Activated CD4-positive, alpha-beta T cell treated with anti-CD3 and anti-CD28 coated beads for 36 hours (primary cell): ENCODE data around the gene FLNB. TPM values are rescaled to one million over a fixed set of nuclear protein-coding genes. Genes with fewer than 3 reads are reported as not detected.

ENCODE experiments used
- ATAC-seq: fragments of 200-7000 bp; cut with Tn5 transposase; one replicate; pipeline ENCODE4 v1.10.0; 2021; ENCODE audit warnings: mild to moderate bottlenecking, moderate library complexity
- CTCF ChIA-PET: fragments of 350-600 bp; sonication (Branson Sonifier 250); formaldehyde crosslinking; loops from one replicate; lab custom pipeline; 2021; ENCODE audit warnings: antibody characterized with exemption; lab: Charles Lee
- POLR2A ChIA-PET: fragments of 350-600 bp; sonication (Branson Sonifier 250); formaldehyde crosslinking; loops from one replicate; lab custom pipeline; 2021; ENCODE audit warnings: antibody characterized with exemption, inconsistent platforms; lab: Charles Lee
- DNase-seq: peaks from one replicate; pipeline ENCODE4 v3.0.0-alpha.2; 2020
- H3K27ac Mint-ChIP-seq: one replicate; pipeline ENCODE4 v1.8.0; 2021; ENCODE audit warnings: mixed read lengths
- H3K27me3 Mint-ChIP-seq: one replicate; pipeline ENCODE4 v1.8.0; 2021; ENCODE audit warnings: mixed read lengths
- H3K36me3 Mint-ChIP-seq: one replicate; pipeline ENCODE4 v1.8.0; 2021; ENCODE audit warnings: low read depth, mixed read lengths
- H3K4me1 Mint-ChIP-seq: one replicate; pipeline ENCODE4 v1.8.0; 2021; ENCODE audit warnings: mixed read lengths
- H3K4me3 Mint-ChIP-seq: one replicate; pipeline ENCODE4 v1.8.0; 2021; ENCODE audit warnings: mild to moderate bottlenecking, moderate library complexity, mixed read lengths
- H3K9me3 Mint-ChIP-seq: one replicate; pipeline ENCODE4 v1.8.0; 2021; ENCODE audit warnings: low read depth, mixed read lengths
- intact Hi-C, 2 experiments: fragments of 100-400 bp; cut with DNase I in 1 of 2; cut with micrococcal nuclease in 1 of 2; formaldehyde crosslinking; loops; one replicate each; pipeline versions ENCODE4 v1.14.2 to v1.15.1; 2022 to 2024; cut with DNase I, micrococcal nuclease
- total RNA-seq, 2 experiments: library from RNA; stranded (reverse); gene quantifications; one replicate each; pipeline ENCODE4 v1.2.3, GENCODE V29; 2021

The FLNB gene
- total RNA-seq, 2 experiments from 2014 or later, result 25.4 to 29.1 TPM

- Mint-ChIP-seq H3K27me3 (no peaks in the 10 kb centered on the region), H3K9me3 (no peaks in the 10 kb centered on the region), H3K36me3 (peaks cover 15% of the 10 kb centered on the region), H3K4me1 (peaks cover 4% of the 10 kb centered on the region), H3K4me3 (no peak overlapping the region), H3K27ac (no peak overlapping the region)
- ATAC-seq, result no peak
- DNase-seq, result no peak
- intact Hi-C loops, result no loop called here
- POLR2A ChIA-PET, result no interaction called here
- CTCF ChIA-PET, result interaction anchor here (0.7 kb wide), 1 partner anchor 30 kb away, joined by 3 read pairs; no protein-coding TSS in a partner anchor
Observed at GRCh38 chr3:58101499-58102389, 93.5 kb downstream of the FLNB start.

DNA sequence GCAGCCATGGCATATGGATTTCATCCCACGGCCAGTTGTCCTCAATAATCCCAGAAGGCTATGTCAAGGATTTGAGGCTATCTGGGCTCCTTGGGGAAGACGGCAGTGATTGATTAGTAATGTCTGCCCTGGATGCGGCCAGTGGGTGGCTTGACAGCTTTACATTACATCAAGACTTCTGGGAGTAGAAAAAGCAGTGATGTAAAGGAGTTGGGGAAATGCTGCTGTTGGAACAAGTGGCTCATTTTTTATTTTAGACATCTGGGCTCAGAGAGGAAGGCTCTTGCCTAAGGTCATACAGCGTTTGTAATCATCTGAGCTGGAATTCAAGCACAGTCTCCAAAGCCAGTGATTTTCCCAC, 94.1 kb downstream of the FLNB start:
- no peak overlapping the region for H3K27ac Mint-ChIP-seq
- DNase-seq, result no peak
- ChIA-PET POLR2A (no interaction called here), CTCF (interaction anchor here (0.7 kb wide), 1 partner anchor 29 kb away, joined by 3 read pairs; no protein-coding TSS in a partner anchor)
- peaks cover 4% of the 10 kb centered on the region for H3K4me1 Mint-ChIP-seq
- intact Hi-C loops, result no loop called here
- ATAC-seq, result no peak
- H3K9me3 Mint-ChIP-seq, result no peaks in the 10 kb centered on the region
- H3K4me3 Mint-ChIP-seq, result no peak overlapping the region
- peaks cover 15% of the 10 kb centered on the region for H3K36me3 Mint-ChIP-seq
- no peaks in the 10 kb centered on the region for H3K27me3 Mint-ChIP-seq

- ATAC-seq, result no peak
- no peaks in the 10 kb centered on the region for H3K27me3 Mint-ChIP-seq
- no peak for DNase-seq
- no peak overlapping the region for H3K4me3 Mint-ChIP-seq
- POLR2A ChIA-PET, result no interaction called here
- H3K36me3 Mint-ChIP-seq, result peaks cover 15% of the 10 kb centered on the region
- H3K9me3 Mint-ChIP-seq, result no peaks in the 10 kb centered on the region
- intact Hi-C loops, result no loop called here
- H3K4me1 Mint-ChIP-seq, result peaks cover 4% of the 10 kb centered on the region
- CTCF ChIA-PET, result interaction anchor here (0.9 kb wide), 1 partner anchor 80 kb away, joined by 3 read pairs; no protein-coding TSS in a partner anchor
- H3K27ac Mint-ChIP-seq, result no peak overlapping the region
Observed at GRCh38 chr3:58102976-58103451, 94.8 kb downstream of the FLNB start.

DNA sequence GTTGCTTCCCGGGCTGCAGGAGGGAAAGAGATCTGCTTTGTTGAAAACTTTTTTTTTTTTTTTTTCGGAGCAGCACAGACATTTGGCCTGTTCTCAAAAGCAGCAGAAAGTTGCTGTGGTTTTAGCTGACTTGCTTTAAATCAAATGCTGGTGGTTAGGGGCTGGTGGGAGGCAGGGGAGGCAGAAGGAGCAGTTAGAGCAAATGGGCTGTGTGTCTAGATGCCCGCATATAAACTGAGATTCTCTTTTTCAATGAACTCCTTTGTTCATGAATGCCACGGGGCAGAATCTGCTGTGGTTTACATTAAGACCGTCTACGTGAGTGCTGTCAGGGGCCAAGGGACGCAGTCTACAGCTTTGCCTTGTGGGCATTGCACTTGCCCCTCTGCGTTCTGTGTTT, 95.9 kb downstream of the FLNB start:
- no peak overlapping the region for H3K27ac Mint-ChIP-seq
- H3K9me3 Mint-ChIP-seq, result no peaks in the 10 kb centered on the region
- ChIA-PET POLR2A (no interaction called here), CTCF (interaction anchor here (0.6 to 1.0 kb wide), 4 partner anchors 81 to 317 kb away, joined by 3 read pairs; no protein-coding TSS in a partner anchor)
- intact Hi-C loops, result no loop called here
- H3K36me3 Mint-ChIP-seq, result peaks cover 16% of the 10 kb centered on the region
- no peak for DNase-seq
- H3K4me3 Mint-ChIP-seq, result no peak overlapping the region
- no peaks in the 10 kb centered on the region for H3K27me3 Mint-ChIP-seq
- no peak for ATAC-seq
- H3K4me1 Mint-ChIP-seq, result peaks cover 4% of the 10 kb centered on the region

DNA sequence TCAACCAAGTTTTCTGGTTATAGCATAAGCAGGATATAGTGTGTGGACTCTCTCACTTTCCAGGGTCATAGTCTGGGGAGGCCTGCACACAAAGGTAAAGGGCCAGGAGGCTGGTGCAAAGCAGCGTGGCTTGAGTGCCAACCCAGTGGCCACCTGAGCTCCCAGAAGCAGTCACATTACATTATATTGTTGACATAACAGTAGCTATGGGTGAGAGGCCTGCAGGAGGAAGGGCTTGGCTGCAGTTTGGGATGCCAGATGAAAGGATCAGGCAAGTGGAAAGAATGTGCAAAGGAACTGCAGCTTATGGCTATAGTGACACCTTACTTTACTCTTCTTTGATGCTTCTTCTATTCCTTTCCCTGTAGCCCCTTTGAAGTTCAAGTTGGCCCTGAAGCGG, 96.5 kb downstream of the FLNB start:
- H3K4me3 Mint-ChIP-seq, result no peak overlapping the region
- H3K36me3 Mint-ChIP-seq, result peaks cover 17% of the 10 kb centered on the region
- H3K27me3 Mint-ChIP-seq, result no peaks in the 10 kb centered on the region
- POLR2A ChIA-PET, result no interaction called here
- intact Hi-C loops, result no loop called here
- H3K27ac Mint-ChIP-seq, result no peak overlapping the region
- H3K4me1 Mint-ChIP-seq, result peaks cover 4% of the 10 kb centered on the region
- DNase-seq (no peak), ATAC-seq (no peak)
- CTCF ChIA-PET, result interaction anchor here (1.0 kb wide), 1 partner anchor 110 kb away, joined by 3 read pairs; no protein-coding TSS in a partner anchor
- no peaks in the 10 kb centered on the region for H3K9me3 Mint-ChIP-seq

GRCh38 chr3:58105196-58105595, 97.0 kb downstream of the FLNB start:
- H3K4me1 Mint-ChIP-seq, result no peaks in the 10 kb centered on the region
- H3K27ac Mint-ChIP-seq, result no peak overlapping the region
- no peak overlapping the region for H3K4me3 Mint-ChIP-seq
- H3K27me3 Mint-ChIP-seq, result no peaks in the 10 kb centered on the region
- ATAC-seq (no peak), DNase-seq (no peak)
- no peaks in the 10 kb centered on the region for H3K9me3 Mint-ChIP-seq
- ChIA-PET POLR2A (no interaction called here), CTCF (no interaction called here)
- intact Hi-C loops, result no loop called here
- peaks cover 22% of the 10 kb centered on the region for H3K36me3 Mint-ChIP-seq

DNA sequence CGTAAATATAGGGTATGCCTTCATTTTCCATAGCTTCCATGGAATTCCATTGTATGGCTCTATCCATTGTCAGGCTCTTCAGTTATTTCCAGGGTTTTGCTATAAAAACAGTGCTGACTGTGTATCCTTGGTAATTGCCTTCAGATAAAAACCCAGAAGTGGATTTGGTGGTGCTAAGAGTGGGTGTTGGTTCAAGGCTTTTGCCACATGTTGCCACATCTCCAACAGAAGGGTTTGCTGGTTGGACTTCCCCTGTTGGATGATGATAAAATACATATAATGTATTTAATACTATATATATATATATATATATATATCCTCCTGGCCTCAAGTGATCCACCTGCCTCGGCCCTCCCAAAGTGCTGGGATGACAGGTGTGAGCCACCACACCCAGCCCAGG, 97.8 kb downstream of the FLNB start:
- DNase-seq (no peak), ATAC-seq (no peak)
- ChIA-PET CTCF (no interaction called here), POLR2A (no interaction called here)
- H3K36me3 Mint-ChIP-seq, result peaks cover 22% of the 10 kb centered on the region
- H3K27me3 Mint-ChIP-seq, result no peaks in the 10 kb centered on the region
- no peak overlapping the region for H3K4me3 Mint-ChIP-seq
- no peaks in the 10 kb centered on the region for H3K4me1 Mint-ChIP-seq
- H3K9me3 Mint-ChIP-seq, result no peaks in the 10 kb centered on the region
- no peak overlapping the region for H3K27ac Mint-ChIP-seq
- intact Hi-C loops, result no loop called here

DNA sequence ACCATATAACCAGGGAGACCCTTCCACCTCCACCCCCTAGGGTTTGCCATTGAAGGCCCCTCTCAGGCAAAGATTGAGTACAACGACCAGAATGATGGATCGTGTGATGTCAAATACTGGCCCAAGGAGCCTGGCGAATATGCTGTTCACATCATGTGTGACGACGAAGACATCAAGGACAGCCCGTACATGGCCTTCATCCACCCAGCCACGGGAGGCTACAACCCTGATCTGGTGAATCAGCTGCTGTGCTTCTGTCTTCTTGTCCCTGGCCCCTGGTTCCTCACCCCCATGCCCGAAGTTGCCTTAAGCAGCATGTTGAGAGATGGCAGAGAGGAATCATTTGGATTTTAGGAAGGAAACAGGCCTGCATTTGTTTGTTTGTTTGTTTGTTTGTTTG, 98.4 kb downstream of the FLNB start:
- Mint-ChIP-seq H3K4me1 (no peaks in the 10 kb centered on the region), H3K4me3 (no peak overlapping the region), H3K27me3 (no peaks in the 10 kb centered on the region), H3K27ac (no peak overlapping the region), H3K9me3 (no peaks in the 10 kb centered on the region), H3K36me3 (peaks cover 22% of the 10 kb centered on the region)
- intact Hi-C loops, result no loop called here
- CTCF ChIA-PET, result interaction anchor here (0.6 kb wide), 1 partner anchor 98 kb away, joined by 3 read pairs; the partner anchor contains the start of gene FLNB
- ATAC-seq (no peak), DNase-seq (no peak)
- POLR2A ChIA-PET, result interaction anchor here (0.6 kb wide), 1 partner anchor 122 kb away, joined by 3 read pairs; no protein-coding TSS in a partner anchor

GRCh38 chr3:58107597-58107996, 99.4 kb downstream of the FLNB start:
- Mint-ChIP-seq H3K4me1 (peaks cover 2% of the 10 kb centered on the region), H3K27me3 (no peaks in the 10 kb centered on the region), H3K27ac (no peak overlapping the region), H3K9me3 (no peaks in the 10 kb centered on the region), H3K4me3 (no peak overlapping the region), H3K36me3 (peaks cover 20% of the 10 kb centered on the region)
- DNase-seq, result no peak
- intact Hi-C loops, result no loop called here
- ChIA-PET CTCF (no interaction called here), POLR2A (no interaction called here)
- no peak for ATAC-seq

GRCh38 chr3:58109752-58110151, 101.5 kb downstream of the FLNB start:
- ChIA-PET CTCF (no interaction called here), POLR2A (no interaction called here)
- intact Hi-C loops, result loop anchor here in 1 of 2 experiments (2.0 kb wide), 1 partner anchor 19 kb away; no protein-coding TSS in a partner anchor
- Mint-ChIP-seq H3K4me1 (peaks cover 3% of the 10 kb centered on the region), H3K27me3 (no peaks in the 10 kb centered on the region), H3K4me3 (no peak overlapping the region), H3K36me3 (peaks cover 29% of the 10 kb centered on the region), H3K27ac (no peak overlapping the region), H3K9me3 (no peaks in the 10 kb centered on the region)
- ATAC-seq (no peak), DNase-seq (no peak)

DNA sequence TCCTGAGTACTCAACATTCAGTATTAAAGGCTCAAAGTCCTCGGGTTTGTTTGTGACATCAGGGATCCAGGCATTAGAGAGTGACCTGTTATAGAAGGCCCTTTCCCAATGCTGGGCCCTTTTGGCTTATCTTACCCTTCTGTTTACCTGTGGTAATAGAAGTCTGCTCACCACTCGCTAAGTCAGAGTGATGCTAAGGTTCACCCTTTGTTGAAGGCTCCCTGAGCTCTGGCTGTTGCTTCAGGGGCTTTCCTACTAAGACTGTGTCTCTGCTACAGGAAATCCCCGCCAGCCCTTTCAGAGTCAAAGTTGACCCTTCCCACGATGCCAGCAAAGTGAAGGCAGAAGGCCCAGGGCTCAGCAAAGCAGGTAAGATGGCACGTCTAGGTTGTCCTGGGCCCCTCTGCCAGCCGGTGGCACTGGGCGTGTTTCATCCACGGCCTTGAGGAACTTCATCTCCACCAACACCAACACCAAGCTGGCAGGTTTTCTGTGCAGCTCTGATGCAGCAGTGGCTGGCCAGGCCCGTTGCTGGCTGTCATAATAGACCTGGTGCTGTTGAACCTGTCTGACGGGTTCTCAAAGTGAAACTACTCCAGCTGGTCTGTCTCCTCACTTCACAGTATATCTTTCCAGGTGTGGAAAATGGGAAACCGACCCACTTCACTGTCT, 103.4 kb downstream of the FLNB start:
- CTCF ChIA-PET, result no interaction called here
- no peak overlapping the region for H3K4me3 Mint-ChIP-seq

More for the DNA sequence above, 103.4 kb downstream of the FLNB start:
- DNase-seq (no peak), ATAC-seq (no peak)
- POLR2A ChIA-PET, result no interaction called here
- no peak overlapping the region for H3K27ac Mint-ChIP-seq
- intact Hi-C loops, result loop anchor here in 1 of 2 experiments (2.0 kb wide), 1 partner anchor 21 kb away; no protein-coding TSS in a partner anchor
- H3K9me3 Mint-ChIP-seq, result no peaks in the 10 kb centered on the region
- peaks cover 22% of the 10 kb centered on the region for H3K4me1 Mint-ChIP-seq
- no peaks in the 10 kb centered on the region for H3K27me3 Mint-ChIP-seq
- peaks cover 27% of the 10 kb centered on the region for H3K36me3 Mint-ChIP-seq
